Endothelial cell (in vitro differentiated cells): Measurements from ENCODE around the gene NEUROD4. TPM values are rescaled to one million over a fixed set of nuclear protein-coding genes. Genes with fewer than 3 reads are reported as not detected.

Source experiments
- DNase-seq: peaks from one replicate; pipeline ENCODE4 v3.0.0; 2021; ENCODE audit warnings: low spot score
- H3K27ac Mint-ChIP-seq: one replicate; pipeline ENCODE4 v1.8.0; 2021; ENCODE audit warnings: mixed read lengths, inconsistent platforms; ENCODE audit not compliant: unreplicated experiment
- H3K27me3 Mint-ChIP-seq: one replicate; pipeline ENCODE4 v1.8.0; 2021; ENCODE audit warnings: mild to moderate bottlenecking, moderate library complexity, mixed read lengths, inconsistent platforms; ENCODE audit not compliant: unreplicated experiment
- H3K36me3 Mint-ChIP-seq: one replicate; pipeline ENCODE4 v1.8.0; 2021; ENCODE audit warnings: mild to moderate bottlenecking, low read depth, mixed read lengths, inconsistent platforms; ENCODE audit not compliant: unreplicated experiment
- H3K4me1 Mint-ChIP-seq: one replicate; pipeline ENCODE4 v1.8.0; 2021; ENCODE audit warnings: mild to moderate bottlenecking, mixed read lengths, inconsistent platforms; ENCODE audit not compliant: unreplicated experiment
- H3K4me3 Mint-ChIP-seq: one replicate; pipeline ENCODE4 v1.8.0; 2021; ENCODE audit warnings: mild to moderate bottlenecking, mixed read lengths, inconsistent platforms; ENCODE audit not compliant: unreplicated experiment
- H3K9me3 Mint-ChIP-seq: one replicate; pipeline ENCODE4 v1.8.0; 2021; ENCODE audit warnings: mixed read lengths, inconsistent platforms; ENCODE audit not compliant: unreplicated experiment
- total RNA-seq: library from RNA; stranded (reverse); fragmentation: NEBNext Ultra II Directional; extraction: Animal tissue kit (Norgen Biotek cat#: 25700); gene quantifications from one replicate; pipeline ENCODE4 v1.2.1, GENCODE V29; 2021; ENCODE audit not compliant: unreplicated experiment
- TF ChIP-seq, protein P1 (sequence below): fragments of 200-600 bp; sonication (generic); IDR thresholded peaks from one replicate; pipeline ENCODE4 v1.5.0; 2021; ENCODE audit warnings: antibody characterized with exemption; ENCODE audit not compliant: unreplicated experiment

Gene NEUROD4
- total RNA-seq, 1 donor from 2014 or later, result not detected

DNA sequence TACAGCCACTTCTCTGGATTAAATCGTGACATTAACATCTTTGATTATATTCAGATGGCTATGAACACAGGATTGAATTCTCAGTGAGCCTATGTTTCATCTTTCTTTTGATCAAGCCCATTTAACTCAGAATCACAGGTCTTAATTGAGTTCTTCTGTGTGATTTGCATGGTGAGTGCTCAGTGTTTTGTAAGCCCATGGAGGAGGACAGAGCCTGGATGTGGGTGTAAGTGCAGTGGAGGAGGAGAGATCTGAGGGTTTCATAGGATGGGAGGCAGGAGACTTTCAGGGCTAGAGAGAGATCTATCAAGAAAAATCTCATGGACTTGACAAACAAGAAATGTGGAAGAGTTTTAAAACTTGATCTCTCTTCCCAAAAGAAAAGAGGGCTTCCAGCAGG is 29.9 kb upstream of the NEUROD4 start:
- Mint-ChIP-seq H3K9me3 (no peaks in the 10 kb centered on the region), H3K4me1 (no peaks in the 10 kb centered on the region), H3K27ac (no peak overlapping the region), H3K4me3 (no peak overlapping the region), H3K36me3 (no peaks in the 10 kb centered on the region), H3K27me3 (peaks cover 1% of the 10 kb centered on the region)
- DNase-seq, result no peak
- TF ChIP-seq, protein P1, sequence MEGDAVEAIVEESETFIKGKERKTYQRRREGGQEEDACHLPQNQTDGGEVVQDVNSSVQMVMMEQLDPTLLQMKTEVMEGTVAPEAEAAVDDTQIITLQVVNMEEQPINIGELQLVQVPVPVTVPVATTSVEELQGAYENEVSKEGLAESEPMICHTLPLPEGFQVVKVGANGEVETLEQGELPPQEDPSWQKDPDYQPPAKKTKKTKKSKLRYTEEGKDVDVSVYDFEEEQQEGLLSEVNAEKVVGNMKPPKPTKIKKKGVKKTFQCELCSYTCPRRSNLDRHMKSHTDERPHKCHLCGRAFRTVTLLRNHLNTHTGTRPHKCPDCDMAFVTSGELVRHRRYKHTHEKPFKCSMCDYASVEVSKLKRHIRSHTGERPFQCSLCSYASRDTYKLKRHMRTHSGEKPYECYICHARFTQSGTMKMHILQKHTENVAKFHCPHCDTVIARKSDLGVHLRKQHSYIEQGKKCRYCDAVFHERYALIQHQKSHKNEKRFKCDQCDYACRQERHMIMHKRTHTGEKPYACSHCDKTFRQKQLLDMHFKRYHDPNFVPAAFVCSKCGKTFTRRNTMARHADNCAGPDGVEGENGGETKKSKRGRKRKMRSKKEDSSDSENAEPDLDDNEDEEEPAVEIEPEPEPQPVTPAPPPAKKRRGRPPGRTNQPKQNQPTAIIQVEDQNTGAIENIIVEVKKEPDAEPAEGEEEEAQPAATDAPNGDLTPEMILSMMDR, result no peak

DNA sequence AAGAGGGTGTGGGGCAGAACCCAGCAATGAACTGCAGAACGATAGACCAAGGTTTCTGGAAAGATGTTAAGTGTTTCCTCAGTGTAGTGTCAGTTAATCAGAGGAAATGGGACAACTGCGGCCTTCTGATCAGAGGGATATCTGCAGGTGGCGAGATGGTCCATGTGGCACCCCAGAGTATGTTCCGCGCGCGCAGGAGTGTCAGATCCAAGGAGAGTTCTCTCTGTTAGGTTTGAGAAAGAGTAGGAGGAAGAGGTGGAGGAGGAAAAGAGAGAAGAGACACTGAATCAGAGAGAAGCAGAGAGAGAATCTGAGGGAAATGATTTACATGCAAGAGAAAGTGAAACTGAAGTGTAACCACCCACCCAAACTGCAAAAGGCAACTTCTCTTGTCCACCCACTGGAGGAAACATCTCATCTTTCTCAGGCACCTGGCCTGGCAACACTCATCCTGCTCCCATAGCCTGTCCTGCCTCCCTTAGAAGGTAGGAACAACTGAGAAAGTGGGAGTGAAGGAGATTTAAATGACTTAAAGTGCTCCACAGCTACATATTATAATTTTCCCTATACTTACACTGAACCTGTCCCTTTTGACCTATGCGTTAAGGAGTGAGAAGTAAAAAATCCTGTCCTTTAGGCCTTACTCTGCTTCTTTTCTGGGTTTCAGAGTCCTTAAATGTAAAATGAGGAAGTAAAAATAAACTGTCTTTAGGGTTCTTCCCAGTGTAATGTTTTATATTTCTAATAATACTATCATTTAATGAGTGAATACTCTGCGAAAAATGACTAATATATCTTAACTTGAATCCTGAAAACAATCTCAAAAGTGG is 28.4 kb upstream of the NEUROD4 start:
- no peaks in the 10 kb centered on the region for H3K4me1 Mint-ChIP-seq
- no peak for DNase-seq
- peaks cover 1% of the 10 kb centered on the region for H3K27me3 Mint-ChIP-seq
- TF ChIP-seq, protein P1, result no peak
- no peaks in the 10 kb centered on the region for H3K9me3 Mint-ChIP-seq
- H3K4me3 Mint-ChIP-seq, result no peak overlapping the region
- H3K27ac Mint-ChIP-seq, result no peak overlapping the region
- H3K36me3 Mint-ChIP-seq, result no peaks in the 10 kb centered on the region

DNA sequence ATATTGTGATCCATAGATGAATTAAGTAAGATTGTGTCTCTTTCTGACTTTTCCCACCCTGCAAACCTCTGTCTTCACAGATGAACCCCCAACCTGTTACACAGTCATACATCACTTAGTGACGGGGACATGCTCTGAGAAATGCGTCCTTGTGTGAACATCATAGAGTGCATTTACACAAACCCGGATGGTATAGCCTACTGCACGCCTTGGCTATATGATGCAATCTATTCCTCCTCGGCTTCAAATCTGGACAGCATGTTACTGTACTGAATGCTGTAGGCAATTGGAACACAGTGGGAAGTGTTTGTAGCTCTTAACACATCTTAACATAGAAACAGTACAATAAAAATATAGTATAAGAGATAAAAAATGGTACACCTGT is 27.8 kb upstream of the NEUROD4 start:
- Mint-ChIP-seq H3K36me3 (no peaks in the 10 kb centered on the region), H3K4me3 (no peak overlapping the region), H3K27ac (no peak overlapping the region), H3K4me1 (no peaks in the 10 kb centered on the region), H3K9me3 (no peaks in the 10 kb centered on the region), H3K27me3 (peaks cover 1% of the 10 kb centered on the region)
- TF ChIP-seq, protein P1, result no peak
- no peak for DNase-seq

DNA sequence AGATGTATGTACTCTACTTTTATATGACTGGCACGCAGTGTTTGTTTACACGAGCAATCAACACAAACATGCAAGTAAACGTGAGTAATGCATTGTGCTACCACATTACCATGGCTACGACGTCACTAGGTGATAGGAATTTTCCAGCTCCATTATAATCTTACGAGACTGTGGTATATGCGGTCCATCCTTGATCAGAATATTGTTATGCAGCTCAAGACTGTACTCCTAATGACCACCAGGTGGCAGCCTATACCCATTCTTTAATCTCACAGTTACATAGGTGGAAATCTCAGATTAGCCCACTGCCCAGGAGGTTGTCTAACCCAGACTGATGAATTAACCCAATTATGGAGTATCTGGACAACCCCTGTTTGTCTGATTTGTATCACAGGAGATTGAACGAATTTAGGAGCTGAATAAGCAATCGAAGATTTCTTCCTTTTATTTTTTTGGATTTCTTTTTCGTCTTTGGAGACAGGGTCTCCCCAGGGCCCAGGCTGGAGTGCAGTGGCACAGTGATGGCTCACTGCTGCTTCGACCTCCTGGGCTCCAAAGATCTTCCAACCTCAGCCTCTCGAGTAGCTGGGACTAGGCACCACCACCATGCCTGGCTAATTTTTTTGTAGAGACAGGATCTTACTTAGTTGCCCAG is 26.5 kb upstream of the NEUROD4 start:
- peaks cover 1% of the 10 kb centered on the region for H3K27me3 Mint-ChIP-seq

More for the DNA sequence above, 26.5 kb upstream of the NEUROD4 start:
- TF ChIP-seq, protein P1, result peak; percentile 91
- Mint-ChIP-seq H3K27ac (no peak overlapping the region), H3K9me3 (no peaks in the 10 kb centered on the region), H3K4me3 (no peak overlapping the region), H3K4me1 (no peaks in the 10 kb centered on the region), H3K36me3 (no peaks in the 10 kb centered on the region)
- DNase-seq, result peak; percentile 44
